Suprapubic skin (tissue), 4 donors: ENCODE data around the gene GRIN2A.

Experiments
- CTCF ChIP-seq, 2 donors: fragments of 200-600 bp in 1 of 2; fragments of 450-650 bp in 1 of 2; sonication (generic) in 1 of 2; IDR thresholded peaks; one replicate each; pipeline ENCODE4 v1.5.1; 2016 to 2019; ENCODE audit warnings: antibody characterized with exemption in 2 of 2, mild to moderate bottlenecking in 1 of 2, moderate library complexity in 1 of 2
- EP300 ChIP-seq: sonication (generic); formaldehyde crosslinking; IDR thresholded peaks from one replicate; pipeline ENCODE4 v1.6.1; 2017; ENCODE audit warnings: antibody characterized with exemption
- POLR2A ChIP-seq, 2 donors: fragments of 450-650 bp; IDR thresholded peaks; one replicate each; pipeline ENCODE4 v1.6.1; 2017; ENCODE audit warnings: antibody characterized with exemption in 2 of 2, mild to moderate bottlenecking in 2 of 2, moderate library complexity in 2 of 2
- POLR2AphosphoS5 ChIP-seq, 3 donors: sonication (generic); formaldehyde crosslinking; IDR thresholded peaks; one replicate each; pipeline ENCODE4 v1.6.1; 2017; ENCODE audit warnings: antibody characterized with exemption in 3 of 3

GRCh38 chr16:9864461-9864860 is 317.8 kb downstream of the GRIN2A start:
- TF ChIP-seq CTCF (IDR thresholded peaks at IDR 0.05), result no peak
- TF ChIP-seq POLR2A (IDR thresholded peaks at IDR 0.05), result no peak
- no peak for TF ChIP-seq EP300
- TF ChIP-seq POLR2AphosphoS5 (IDR thresholded peaks at IDR 0.05), result no peak
